Astrocyte of the spinal cord (primary cell): ENCODE measurements around the gene SLC15A3.
A peak's percentile ranks its signal among the peaks of the same experiment; 100 is the strongest.

Experiments used
- DNase-seq: peaks from one replicate; pipeline ENCODE4 v3.0.0; 2011; ENCODE audit warnings: low read depth, low spot score
- H3K4me3 ChIP-seq: 2 replicates; pipeline ENCODE4 v1.5.1; 2011; ENCODE audit warnings: low read depth, mild to moderate bottlenecking, low read length, moderate library complexity
- in situ Hi-C: cut with HindIII; loops from 2 replicates; pipeline ENCODE4 v1.10.0; 2017; ENCODE audit warnings: low sequenced_read_pairs
- TF ChIP-seq, protein P1 (sequence below): IDR thresholded peaks from 2 replicates; pipeline ENCODE4 v1.5.1; 2012; ENCODE audit warnings: low read depth, mild to moderate bottlenecking, low read length, inconsistent platforms

SLC15A3 gene

GRCh38 chr11:60919956-60920355 is 32.0 kb downstream of the SLC15A3 start:
- TF ChIP-seq, protein P1, sequence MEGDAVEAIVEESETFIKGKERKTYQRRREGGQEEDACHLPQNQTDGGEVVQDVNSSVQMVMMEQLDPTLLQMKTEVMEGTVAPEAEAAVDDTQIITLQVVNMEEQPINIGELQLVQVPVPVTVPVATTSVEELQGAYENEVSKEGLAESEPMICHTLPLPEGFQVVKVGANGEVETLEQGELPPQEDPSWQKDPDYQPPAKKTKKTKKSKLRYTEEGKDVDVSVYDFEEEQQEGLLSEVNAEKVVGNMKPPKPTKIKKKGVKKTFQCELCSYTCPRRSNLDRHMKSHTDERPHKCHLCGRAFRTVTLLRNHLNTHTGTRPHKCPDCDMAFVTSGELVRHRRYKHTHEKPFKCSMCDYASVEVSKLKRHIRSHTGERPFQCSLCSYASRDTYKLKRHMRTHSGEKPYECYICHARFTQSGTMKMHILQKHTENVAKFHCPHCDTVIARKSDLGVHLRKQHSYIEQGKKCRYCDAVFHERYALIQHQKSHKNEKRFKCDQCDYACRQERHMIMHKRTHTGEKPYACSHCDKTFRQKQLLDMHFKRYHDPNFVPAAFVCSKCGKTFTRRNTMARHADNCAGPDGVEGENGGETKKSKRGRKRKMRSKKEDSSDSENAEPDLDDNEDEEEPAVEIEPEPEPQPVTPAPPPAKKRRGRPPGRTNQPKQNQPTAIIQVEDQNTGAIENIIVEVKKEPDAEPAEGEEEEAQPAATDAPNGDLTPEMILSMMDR, result no peak
- in situ Hi-C loops, result no loop called here
- no peak overlapping the region for H3K4me3 ChIP-seq
- no peak for DNase-seq

DNA sequence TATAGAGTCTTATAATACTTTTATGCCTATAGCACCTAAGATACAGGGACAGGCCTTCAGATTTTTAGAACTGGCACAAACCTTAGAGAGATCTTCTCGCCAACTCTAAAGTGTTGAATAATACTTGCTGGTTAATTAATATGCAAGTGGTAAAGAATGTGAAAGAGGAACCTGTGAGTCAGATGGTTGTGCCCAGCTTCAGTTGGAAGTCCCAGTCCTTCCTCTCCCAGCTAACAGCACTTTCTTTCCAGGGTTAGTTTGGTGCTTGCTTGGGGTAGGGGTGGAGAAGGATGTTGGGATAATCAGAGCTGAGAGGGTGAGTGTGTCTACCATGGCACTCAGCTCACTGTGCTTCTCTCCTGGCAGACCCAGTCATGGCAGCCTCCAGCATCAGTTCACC is 32.7 kb downstream of the SLC15A3 start:
- in situ Hi-C loops, result no loop called here

DNA sequence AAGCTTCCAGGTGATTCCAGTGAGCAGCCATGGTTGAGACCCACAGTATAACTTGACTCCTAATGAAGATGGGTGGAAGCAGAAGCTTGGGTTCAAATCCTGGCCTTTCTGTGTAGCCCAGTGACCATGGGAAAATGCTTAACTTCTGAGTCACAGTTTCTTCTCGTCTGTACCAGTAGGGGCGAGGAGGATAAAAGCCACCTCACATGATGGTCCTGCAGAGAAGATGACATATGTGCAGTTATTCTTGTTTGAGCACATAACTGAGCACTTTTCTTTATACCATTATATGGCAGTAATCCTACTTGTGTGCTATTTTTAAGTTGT is 33.1 kb downstream of the SLC15A3 start:
- peak; percentile 65 for DNase-seq
- in situ Hi-C loops, result no loop called here
- TF ChIP-seq, protein P1, result no peak
- no peak overlapping the region for H3K4me3 ChIP-seq

More for the DNA sequence above, 32.7 kb downstream of the SLC15A3 start:
- H3K4me3 ChIP-seq, result no peak overlapping the region
- no peak for DNase-seq
- TF ChIP-seq, protein P1, result no peak

GRCh38 chr11:60918251-60918938 is 33.6 kb downstream of the SLC15A3 start:
- DNase-seq, result no peak
- in situ Hi-C loops, result no loop called here
- TF ChIP-seq, protein P1, result no peak
- no peak overlapping the region for H3K4me3 ChIP-seq

GRCh38 chr11:60917267-60917666 is 34.7 kb downstream of the SLC15A3 start:
- in situ Hi-C loops, result no loop called here
- DNase-seq, result no peak
- H3K4me3 ChIP-seq, result no peak overlapping the region
- TF ChIP-seq, protein P1, result no peak

- in situ Hi-C loops, result no loop called here
- no peak for DNase-seq
- TF ChIP-seq, protein P1, result no peak
- no peak overlapping the region for H3K4me3 ChIP-seq
Measured at GRCh38 chr11:60916669-60917206, 35.2 kb downstream of the SLC15A3 start.
